GM21367 (cell line): ENCODE results near the gene TNFRSF21.
"Not testable (repeated sequence)": the region's sequence is repeated elsewhere in the genome, so short reads cannot be mapped to it uniquely, and the experiment has no call there.

Source experiments
- ATAC-seq: cut with Tn5 transposase; IDR thresholded peaks from one replicate; pipeline ENCODE4 v1.9.1; 2021; ENCODE audit not compliant: unreplicated experiment

The TNFRSF21 gene, protein sequence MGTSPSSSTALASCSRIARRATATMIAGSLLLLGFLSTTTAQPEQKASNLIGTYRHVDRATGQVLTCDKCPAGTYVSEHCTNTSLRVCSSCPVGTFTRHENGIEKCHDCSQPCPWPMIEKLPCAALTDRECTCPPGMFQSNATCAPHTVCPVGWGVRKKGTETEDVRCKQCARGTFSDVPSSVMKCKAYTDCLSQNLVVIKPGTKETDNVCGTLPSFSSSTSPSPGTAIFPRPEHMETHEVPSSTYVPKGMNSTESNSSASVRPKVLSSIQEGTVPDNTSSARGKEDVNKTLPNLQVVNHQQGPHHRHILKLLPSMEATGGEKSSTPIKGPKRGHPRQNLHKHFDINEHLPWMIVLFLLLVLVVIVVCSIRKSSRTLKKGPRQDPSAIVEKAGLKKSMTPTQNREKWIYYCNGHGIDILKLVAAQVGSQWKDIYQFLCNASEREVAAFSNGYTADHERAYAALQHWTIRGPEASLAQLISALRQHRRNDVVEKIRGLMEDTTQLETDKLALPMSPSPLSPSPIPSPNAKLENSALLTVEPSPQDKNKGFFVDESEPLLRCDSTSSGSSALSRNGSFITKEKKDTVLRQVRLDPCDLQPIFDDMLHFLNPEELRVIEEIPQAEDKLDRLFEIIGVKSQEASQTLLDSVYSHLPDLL

GRCh38 chr6:47309291-47310130 is at the start of gene TNFRSF21:
TNFRSF21 (minus strand) TSS chr6:47309905; CDS start chr6:47309511, 394 bp downstream.
- peak; percentile 99 for ATAC-seq

GRCh38 chr6:47358440-47359225 is 48.9 kb upstream of the TNFRSF21 start:
- ATAC-seq, result no peak

DNA sequence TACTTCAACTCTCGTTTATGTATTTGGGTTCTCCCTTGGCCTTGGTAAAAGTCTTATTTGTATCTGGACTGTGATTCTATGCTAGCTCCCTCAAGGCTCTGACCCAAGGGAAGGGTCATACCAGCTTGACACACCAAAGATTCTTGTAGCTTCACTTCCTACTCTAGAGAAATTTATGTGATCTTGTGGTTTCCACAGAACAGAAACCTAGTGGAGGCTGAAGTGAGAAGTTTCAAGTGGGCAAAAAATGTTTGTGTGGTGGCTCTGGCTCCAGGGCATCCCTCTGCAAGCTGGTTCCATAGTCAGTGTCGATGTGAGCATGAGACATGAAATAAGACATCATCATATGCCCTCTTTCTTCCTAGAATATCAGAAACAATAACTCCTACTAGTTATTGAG is 48.1 kb upstream of the TNFRSF21 start:
- peak; percentile 78 for ATAC-seq

DNA sequence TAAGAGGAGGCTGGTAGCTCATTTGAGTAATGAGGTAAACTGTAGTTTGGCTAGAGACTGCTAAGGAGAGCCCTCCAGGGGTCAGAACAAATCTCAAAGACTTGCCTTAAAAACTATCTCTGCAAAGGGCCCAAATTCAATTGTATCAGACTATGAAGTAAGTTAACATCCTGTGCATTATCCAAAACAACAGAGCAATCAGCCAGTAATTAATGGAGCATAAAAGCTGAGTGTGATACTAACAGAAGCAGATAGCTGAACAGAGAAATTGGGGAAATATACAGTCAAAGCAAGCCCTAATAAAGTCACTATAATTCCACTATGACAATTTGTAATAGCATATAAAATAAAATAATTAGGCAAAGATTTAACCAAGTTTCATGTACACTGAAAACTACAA is 45.8 kb upstream of the TNFRSF21 start:
- no peak for ATAC-seq

- no peak for ATAC-seq
Observed at GRCh38 chr6:47353871-47354270, 44.2 kb upstream of the TNFRSF21 start.

- no peak for ATAC-seq
Observed at GRCh38 chr6:47352966-47353365, 43.3 kb upstream of the TNFRSF21 start.

DNA sequence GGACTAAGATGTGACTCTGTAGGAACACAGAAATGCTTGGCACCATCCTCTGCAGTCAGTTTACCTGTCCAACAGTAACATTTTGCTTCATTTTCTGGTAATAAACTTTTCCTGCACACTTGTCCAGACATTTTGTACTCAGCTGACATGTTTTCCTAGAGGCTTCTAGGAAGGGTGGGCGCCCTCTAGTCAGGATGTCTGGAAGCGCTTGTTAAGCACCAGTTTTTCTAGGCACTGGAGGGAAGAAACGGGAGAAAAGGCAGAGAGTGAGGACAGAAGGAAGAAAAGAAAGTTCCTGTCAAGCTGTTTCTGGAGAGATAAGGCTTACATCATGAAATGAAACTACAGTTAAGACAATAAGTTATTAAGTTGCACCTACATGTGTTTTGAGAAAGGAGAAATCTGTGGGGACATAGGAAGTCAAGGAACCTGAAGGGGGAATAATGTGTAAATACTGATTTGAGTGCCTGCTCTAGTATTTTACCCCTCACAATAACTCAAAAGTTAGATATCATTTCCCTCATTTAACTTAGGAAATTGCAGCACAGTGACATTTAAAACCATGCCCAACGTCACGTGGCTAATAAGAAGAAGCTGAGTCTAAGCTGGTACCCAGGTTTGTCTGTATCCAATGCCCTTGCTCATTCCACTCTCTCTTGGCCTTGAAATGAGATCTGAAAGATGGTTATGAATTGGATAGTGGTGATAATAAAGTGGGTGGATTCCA is 42.7 kb upstream of the TNFRSF21 start:
- no peak for ATAC-seq

DNA sequence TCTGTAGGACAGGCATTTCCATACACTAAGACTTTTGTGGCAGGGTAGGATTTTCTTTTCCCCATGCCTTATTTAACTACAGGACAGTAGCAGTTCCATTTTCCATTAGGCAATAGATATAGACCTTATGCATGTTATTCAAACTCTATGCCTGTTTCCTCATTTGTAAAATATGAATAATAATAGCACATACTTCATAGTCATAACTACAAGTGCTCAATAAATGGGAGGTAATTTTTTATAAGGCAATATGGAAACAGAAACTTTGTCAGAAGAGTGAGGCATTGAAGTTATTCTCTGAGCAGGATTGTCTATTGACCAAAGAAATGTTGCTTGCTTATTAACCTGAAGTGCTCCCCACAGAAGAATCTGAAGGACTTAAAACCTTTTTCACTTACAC is 41.9 kb upstream of the TNFRSF21 start:
- ATAC-seq, result no peak

DNA sequence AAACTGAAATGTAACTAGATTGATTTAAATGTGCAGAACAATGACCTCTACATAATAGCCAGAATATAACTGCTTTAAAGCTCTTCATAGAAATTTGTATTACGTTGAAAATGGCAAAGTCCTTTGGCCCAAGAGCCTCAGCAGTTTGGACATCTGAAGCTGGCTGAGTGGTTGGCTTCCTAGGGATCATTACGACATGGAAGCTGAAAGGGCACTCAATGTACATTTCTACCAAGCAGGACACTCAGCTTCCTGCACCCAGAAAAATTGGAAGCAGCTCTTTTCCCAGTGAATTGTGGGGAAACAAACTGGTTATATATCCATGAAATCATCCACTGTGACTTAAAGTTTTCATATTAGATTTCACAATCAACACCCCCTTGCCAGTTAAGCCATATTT is 40.2 kb upstream of the TNFRSF21 start:
- ATAC-seq, result no peak

GRCh38 chr6:47348316-47348863 is 38.7 kb upstream of the TNFRSF21 start:
- ATAC-seq, result no peak

DNA sequence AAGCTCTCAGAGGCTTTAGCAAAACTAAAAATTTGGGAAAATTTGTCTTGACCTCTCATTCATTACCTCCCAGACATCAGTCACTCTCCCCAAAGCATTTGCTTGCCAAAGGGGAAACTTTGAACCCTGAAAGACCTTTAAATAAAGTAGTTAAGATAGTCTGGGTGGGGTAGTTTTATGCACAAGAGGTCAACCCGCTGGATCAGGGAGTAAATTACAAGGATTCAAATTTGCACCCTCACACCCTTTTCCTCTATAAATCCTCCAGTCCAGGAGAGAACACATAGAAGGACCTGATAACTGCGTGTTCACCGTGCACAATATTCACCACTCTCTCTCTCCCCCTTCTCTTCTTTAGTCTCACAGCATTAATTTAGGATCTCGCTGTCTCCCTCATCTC is 36.1 kb upstream of the TNFRSF21 start:
- no peak for ATAC-seq

DNA sequence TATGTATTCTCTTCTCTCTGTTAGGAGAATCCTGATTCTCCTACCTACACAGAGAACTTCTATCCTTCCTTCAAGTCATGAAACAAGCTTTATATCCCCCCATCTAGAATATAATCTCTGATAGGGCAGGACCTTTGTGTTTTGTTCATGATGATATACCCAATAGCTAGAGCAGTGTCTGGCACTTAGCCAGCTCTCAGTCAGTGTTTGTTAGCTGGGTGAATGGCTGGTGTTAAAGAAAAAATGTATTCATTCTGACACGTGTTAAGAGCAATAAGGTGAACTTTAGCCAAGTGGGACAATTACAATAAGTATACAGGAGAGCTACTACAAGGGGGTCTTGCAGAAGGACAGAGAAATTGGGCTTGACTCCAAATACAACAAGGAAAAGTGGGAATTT is 34.3 kb upstream of the TNFRSF21 start:
- no peak for ATAC-seq

DNA sequence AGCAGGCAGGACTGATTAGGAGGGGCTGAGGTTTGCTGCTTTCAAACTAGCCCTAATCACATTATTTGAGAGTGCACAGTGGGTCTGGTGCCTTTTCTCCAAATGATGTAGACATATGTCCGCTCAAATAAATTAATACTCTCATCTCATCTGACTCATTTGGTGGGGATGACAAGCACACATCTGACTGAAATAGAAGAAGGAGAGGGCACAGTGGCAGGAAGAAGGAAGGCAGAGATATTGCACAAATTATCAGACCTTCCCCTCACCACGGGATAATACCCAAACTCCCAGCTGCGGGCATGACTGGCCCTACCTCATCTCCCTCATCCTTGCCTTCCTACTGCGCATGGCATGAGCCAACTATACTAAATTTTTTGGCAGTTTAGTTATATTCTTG is 33.9 kb upstream of the TNFRSF21 start:
- ATAC-seq, result no peak

- ATAC-seq, result no peak
Observed at GRCh38 chr6:47342824-47343223, 33.1 kb upstream of the TNFRSF21 start.

GRCh38 chr6:47337519-47337918 is 27.8 kb upstream of the TNFRSF21 start:
- ATAC-seq, result no peak

DNA sequence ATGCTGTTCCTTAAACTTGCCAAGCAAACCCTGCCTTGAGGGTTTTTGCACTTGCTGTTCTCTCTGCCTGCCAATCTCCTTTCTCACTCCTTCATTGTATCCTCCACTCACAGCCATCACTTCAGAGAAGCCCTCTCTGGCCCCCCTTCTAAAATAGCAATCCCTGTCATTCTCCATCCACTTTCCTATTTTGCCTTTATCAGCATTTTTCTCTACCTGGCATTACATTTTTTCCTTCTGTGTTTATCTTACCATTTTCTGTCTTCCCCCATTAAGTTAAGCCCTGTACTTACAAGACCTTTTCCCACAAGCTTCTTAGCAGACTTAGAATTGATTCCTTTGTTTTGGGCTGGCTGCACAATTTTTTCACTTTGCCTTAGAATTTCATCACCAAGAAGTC is 26.6 kb upstream of the TNFRSF21 start:
- ATAC-seq, result no peak

GRCh38 chr6:47335466-47335865 is 25.8 kb upstream of the TNFRSF21 start:
- peak; percentile 89 for ATAC-seq

GRCh38 chr6:47334334-47334733 is 24.6 kb upstream of the TNFRSF21 start:
- no peak for ATAC-seq

- ATAC-seq, result not testable (repeated sequence)
Observed at GRCh38 chr6:47328606-47329005, 18.9 kb upstream of the TNFRSF21 start.

GRCh38 chr6:47328139-47328538 is 18.4 kb upstream of the TNFRSF21 start:
- ATAC-seq, result not testable (repeated sequence)
